ENCODE measurements around the gene TIMP2. TPM values are rescaled to one million over a fixed set of nuclear protein-coding genes. Genes with fewer than 3 reads are reported as not detected.

The TIMP2 gene
- total and polyA plus RNA-seq, 2 experiments from 2014 or later = 103 to 587 TPM

- H3K9me3 ChIP-seq (ENCODE audit: low read depth) = no peaks in the 10 kb centered on the region
- TF ChIP-seq EZH2 (IDR thresholded peaks at IDR 0.05; ENCODE audit: insufficient read depth, poor library complexity, severe bottlenecking) = no peak
- no peak for TF ChIP-seq EZH2phosphoT487 (IDR thresholded peaks at IDR 0.05; ENCODE audit: insufficient read depth, low read depth)
- peaks cover 22% of the 10 kb centered on the region for H3F3A ChIP-seq (ENCODE audit: insufficient read depth)
- no peak overlapping the region for H3K9ac ChIP-seq
- WGBS, 2 experiments (ENCODE audit: low coverage in 1 of 2, low lambda C conversion rate in 2 of 2, missing lambda C conversion rate in 2 of 2) = 93 to 94% methylated on average over 14 of the region's 14 CpGs
- peaks cover 35% of the 10 kb centered on the region; the same call in 1 of the 2 replicates for H3K36me3 ChIP-seq (ENCODE audit: low read depth)
- no peaks in the 10 kb centered on the region for H3K27me3 ChIP-seq (replicated peaks; ENCODE audit: insufficient read depth)
- H3K27ac ChIP-seq = no peak overlapping the region
- H3K4me3 ChIP-seq = no peak overlapping the region
- in situ Hi-C loops (cut with MboI) = no loop called here
- DNase-seq = no peak
- no peaks in the 10 kb centered on the region for H3K4me1 ChIP-seq (ENCODE audit: insufficient read depth)
- no peak overlapping the region for H3K4me2 ChIP-seq (ENCODE audit: unreplicated experiment)
- H3K79me2 ChIP-seq (ENCODE audit: insufficient read depth) = peaks cover 50% of the 10 kb centered on the region
- no peaks in the 10 kb centered on the region for H4K20me1 ChIP-seq (ENCODE audit: insufficient read depth)
- no peaks in the 10 kb centered on the region for H3K9me2 ChIP-seq (ENCODE audit: insufficient read depth)
- no peak overlapping the region for H2AFZ ChIP-seq
Observed at GRCh38 chr17:78805301-78805700, 119.9 kb downstream of the TIMP2 start.

GRCh38 chr17:78804777-78805176 lies 120.4 kb downstream of the TIMP2 start:
- H3K4me2 ChIP-seq (ENCODE audit: unreplicated experiment) = no peak overlapping the region
- DNase-seq = no peak
- H3K79me2 ChIP-seq (ENCODE audit: insufficient read depth) = peaks cover 50% of the 10 kb centered on the region
- H3K9me3 ChIP-seq (ENCODE audit: low read depth) = no peaks in the 10 kb centered on the region
- WGBS, 2 experiments (ENCODE audit: low coverage in 1 of 2, low lambda C conversion rate in 2 of 2, missing lambda C conversion rate in 2 of 2) = 65% methylated on average over 11 of the region's 11 CpGs
- H3K27me3 ChIP-seq (replicated peaks; ENCODE audit: insufficient read depth) = no peaks in the 10 kb centered on the region
- no peak for TF ChIP-seq EZH2 (IDR thresholded peaks at IDR 0.05; ENCODE audit: insufficient read depth, poor library complexity, severe bottlenecking)
- TF ChIP-seq EZH2phosphoT487 (IDR thresholded peaks at IDR 0.05; ENCODE audit: insufficient read depth, low read depth) = no peak
- in situ Hi-C loops (cut with MboI) = no loop called here
- H3K36me3 ChIP-seq (ENCODE audit: low read depth) = peaks cover 35% of the 10 kb centered on the region; the same call in 1 of the 2 replicates
- peaks cover 18% of the 10 kb centered on the region for H3F3A ChIP-seq (ENCODE audit: insufficient read depth)
- no peak overlapping the region for H3K9ac ChIP-seq
- no peak overlapping the region for H3K4me3 ChIP-seq
- no peaks in the 10 kb centered on the region for H4K20me1 ChIP-seq (ENCODE audit: insufficient read depth)
- H3K4me1 ChIP-seq (ENCODE audit: insufficient read depth) = no peaks in the 10 kb centered on the region
- no peak overlapping the region for H2AFZ ChIP-seq
- H3K9me2 ChIP-seq (ENCODE audit: insufficient read depth) = no peaks in the 10 kb centered on the region
- H3K27ac ChIP-seq = no peak overlapping the region

- DNase-seq = no peak
- Histone ChIP-seq H3K27ac (no peak overlapping the region), H3F3A (ENCODE audit: insufficient read depth) (peaks cover 5% of the 10 kb centered on the region; the same call in 1 of the 2 replicates), H3K4me3 (no peak overlapping the region), H3K9me3 (ENCODE audit: low read depth) (no peaks in the 10 kb centered on the region), H4K20me1 (ENCODE audit: insufficient read depth) (no peaks in the 10 kb centered on the region), H3K27me3 (replicated peaks; ENCODE audit: insufficient read depth) (no peaks in the 10 kb centered on the region), H3K79me2 (ENCODE audit: insufficient read depth) (peaks cover 53% of the 10 kb centered on the region), H2AFZ (no peak overlapping the region), H3K36me3 (ENCODE audit: low read depth) (peaks cover 37% of the 10 kb centered on the region; the same call in 1 of the 2 replicates), H3K9ac (no peak overlapping the region), H3K4me2 (ENCODE audit: unreplicated experiment) (no peak overlapping the region), H3K4me1 (ENCODE audit: insufficient read depth) (0 out of 2 replicates have a peak, but pooled peaks cover 6% of the 10 kb centered on the region), H3K9me2 (ENCODE audit: insufficient read depth) (no peaks in the 10 kb centered on the region)
- TF ChIP-seq EZH2 (IDR thresholded peaks at IDR 0.05; ENCODE audit: insufficient read depth, poor library complexity, severe bottlenecking) = no peak
- TF ChIP-seq EZH2phosphoT487 (IDR thresholded peaks at IDR 0.05; ENCODE audit: insufficient read depth, low read depth) = no peak
- in situ Hi-C loops (cut with MboI) = no loop called here
- WGBS, 2 experiments (ENCODE audit: low coverage in 1 of 2, low lambda C conversion rate in 2 of 2, missing lambda C conversion rate in 2 of 2) = 93% methylated on average over 21 of the region's 21 CpGs
Observed at GRCh38 chr17:78803186-78803845, 121.9 kb downstream of the TIMP2 start.

Other genes starting within 250 kb of the TIMP2 start
- gene CYTH1, start 143.1 kb downstream of the TIMP2 start, total RNA-seq (2014; rRNA removed; shearing (Covaris generic)) = 10.4 and 16.8 TPM in 2 replicates
- 11.7 TPM in 2 replicates for gene CYTH1, start 143.1 kb downstream of the TIMP2 start, polyA plus RNA-seq (2016; fragmentation: Nextera tagmentation; extraction: Ambion mirVana)
- gene USP36, start 84.6 kb downstream of the TIMP2 start, total RNA-seq (2014; rRNA removed; shearing (Covaris generic)) = 30.2 and 35.5 TPM in 2 replicates
- gene USP36, start 84.6 kb downstream of the TIMP2 start, polyA plus RNA-seq (2016; fragmentation: Nextera tagmentation; extraction: Ambion mirVana) = 19.9 and 22.3 TPM in 2 replicates
- 0.11 and 1.0 TPM in 2 replicates for gene CEP295NL, start 22.2 kb downstream of the TIMP2 start, total RNA-seq (2014; rRNA removed; shearing (Covaris generic))
- gene CEP295NL, start 22.2 kb downstream of the TIMP2 start, polyA plus RNA-seq (2016; fragmentation: Nextera tagmentation; extraction: Ambion mirVana) = 0.14 and 0.35 TPM in 2 replicates
- gene LGALS3BP, start 54.5 kb upstream of the TIMP2 start, total RNA-seq (2014; rRNA removed; shearing (Covaris generic)) = 8.3 and 8.8 TPM in 2 replicates
- gene LGALS3BP, start 54.5 kb upstream of the TIMP2 start, polyA plus RNA-seq (2016; fragmentation: Nextera tagmentation; extraction: Ambion mirVana) = 8.6 and 12.6 TPM in 2 replicates
- 52.0 and 52.4 TPM in 2 replicates for gene CANT1, start 84.4 kb upstream of the TIMP2 start, total RNA-seq (2014; rRNA removed; shearing (Covaris generic))
- 44.8 and 46.2 TPM in 2 replicates for gene CANT1, start 84.4 kb upstream of the TIMP2 start, polyA plus RNA-seq (2016; fragmentation: Nextera tagmentation; extraction: Ambion mirVana)
- 12.2 and 14.4 TPM in 2 replicates for gene C1QTNF1, start 98.8 kb upstream of the TIMP2 start, total RNA-seq (2014; rRNA removed; shearing (Covaris generic))
- gene C1QTNF1, start 98.8 kb upstream of the TIMP2 start, polyA plus RNA-seq (2016; fragmentation: Nextera tagmentation; extraction: Ambion mirVana) = 5.7 and 6.1 TPM in 2 replicates
- gene ENGASE, start 149.4 kb upstream of the TIMP2 start, total RNA-seq (2014; rRNA removed; shearing (Covaris generic)) = 7.8 and 8.4 TPM in 2 replicates
- 4.3 and 5.1 TPM in 2 replicates for gene ENGASE, start 149.4 kb upstream of the TIMP2 start, polyA plus RNA-seq (2016; fragmentation: Nextera tagmentation; extraction: Ambion mirVana)

All from GM23248 (cell line).